ENCODE data around the gene FAM83D.

Gene FAM83D

DNA sequence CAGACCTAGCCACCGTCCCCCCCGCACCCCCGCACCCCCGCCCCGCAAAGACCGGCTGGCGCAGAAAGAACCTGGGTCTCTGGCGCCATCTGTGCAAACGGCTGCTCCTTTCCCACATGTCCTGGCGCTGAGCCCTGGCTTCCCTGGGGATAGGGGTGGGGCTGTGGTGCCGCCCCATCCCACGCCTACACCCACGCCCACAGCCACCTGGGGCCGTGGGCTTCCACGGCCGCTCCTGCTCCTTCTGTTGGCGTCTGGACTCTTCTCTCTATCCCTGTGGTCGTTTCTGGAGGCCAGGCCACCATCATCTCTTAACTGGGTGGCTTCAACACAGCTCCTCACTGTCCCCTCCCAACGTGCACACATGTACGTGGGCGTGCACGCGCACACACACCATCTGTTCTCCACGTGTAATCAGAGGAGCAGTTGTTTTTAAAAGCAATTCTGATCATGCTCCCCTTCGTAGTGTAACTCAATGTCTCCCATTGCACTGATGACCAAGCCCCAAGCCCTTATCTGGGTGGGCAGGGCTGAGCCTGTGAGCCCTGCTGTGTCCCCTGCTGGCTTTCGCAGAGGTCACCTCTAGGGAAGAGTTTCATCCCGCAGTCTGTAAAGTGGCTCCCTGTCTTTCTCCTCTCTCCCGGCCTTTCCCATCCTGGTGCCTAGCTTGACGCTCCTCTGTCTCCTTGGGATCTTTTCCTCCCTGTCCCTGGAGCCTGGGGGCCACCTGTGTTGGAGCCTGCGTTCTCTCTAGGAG, 31.9 kb upstream of the FAM83D start:
- no peak for DNase-seq (ENCODE audit: low read depth)

DNA sequence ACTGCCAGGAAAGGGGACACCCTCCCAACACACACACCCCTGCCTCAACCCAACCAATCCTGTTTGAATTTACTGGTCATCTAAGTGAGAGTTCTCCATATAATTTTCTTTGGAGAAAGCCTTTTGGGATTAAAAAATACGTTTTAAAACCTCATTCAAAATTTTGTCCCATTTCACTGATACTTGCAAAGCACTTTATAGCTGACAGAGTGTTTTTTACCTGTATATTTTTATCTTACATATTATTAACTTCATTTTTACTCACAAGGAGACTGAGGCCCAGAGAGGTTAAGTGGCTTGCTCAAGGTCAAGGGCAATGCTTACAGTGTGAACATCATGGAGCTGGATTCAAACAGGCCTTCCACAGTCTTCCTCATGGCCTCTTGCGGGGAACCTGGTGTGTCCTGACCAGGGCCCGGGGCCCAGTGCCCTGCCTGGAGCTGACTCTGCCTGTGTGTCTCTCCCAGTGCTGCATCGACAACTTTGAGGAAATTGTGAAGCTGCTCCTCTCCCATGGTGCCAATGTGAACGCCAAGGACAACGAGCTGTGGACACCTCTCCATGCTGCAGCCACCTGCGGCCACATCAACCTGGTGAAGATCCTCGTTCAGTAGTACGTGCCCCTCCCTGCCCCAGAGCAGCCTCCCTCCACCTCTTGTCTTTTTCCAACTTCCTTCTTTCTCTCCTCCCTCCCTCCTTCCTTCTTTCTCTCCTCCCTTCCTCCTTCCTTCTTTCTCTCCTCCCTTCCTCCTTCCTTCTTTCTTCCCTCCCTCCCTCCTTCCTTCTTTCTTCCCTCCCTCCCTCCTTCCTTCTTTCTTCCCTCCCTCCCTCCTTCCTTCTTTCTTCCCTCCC, 30.9 kb upstream of the FAM83D start:
- no peak for DNase-seq (ENCODE audit: low read depth)

DNA sequence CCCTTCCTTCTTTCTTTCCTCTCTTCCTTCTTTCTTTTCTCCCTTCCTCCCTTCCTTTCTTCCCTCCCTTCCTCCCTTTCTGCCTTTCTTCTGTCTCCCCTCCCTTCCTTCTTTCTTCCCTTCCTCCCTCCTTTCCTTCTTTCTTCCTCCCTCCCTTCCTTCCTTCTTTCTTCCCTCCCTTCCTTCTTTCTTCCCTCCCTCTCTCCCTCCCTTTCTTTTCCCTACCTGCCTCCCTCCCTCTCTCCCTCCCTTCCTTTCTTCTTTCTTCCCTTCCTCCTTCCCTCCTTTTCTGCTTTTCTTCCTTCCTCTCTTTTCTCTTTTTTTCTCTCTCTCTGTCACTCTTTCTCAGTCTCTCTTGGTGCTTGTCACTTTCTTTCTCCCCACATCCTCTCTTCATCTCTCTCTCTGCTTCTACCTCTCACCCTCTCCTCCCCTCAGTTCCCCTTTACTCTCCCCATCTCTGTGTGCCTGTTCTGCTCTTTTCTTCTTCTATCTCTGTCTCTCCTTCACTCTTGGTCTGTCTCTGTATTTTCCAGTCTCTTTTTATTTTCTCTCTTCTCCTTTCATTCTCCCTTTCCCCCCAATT, 30.1 kb upstream of the FAM83D start:
- DNase-seq (ENCODE audit: low read depth) = no peak

DNA sequence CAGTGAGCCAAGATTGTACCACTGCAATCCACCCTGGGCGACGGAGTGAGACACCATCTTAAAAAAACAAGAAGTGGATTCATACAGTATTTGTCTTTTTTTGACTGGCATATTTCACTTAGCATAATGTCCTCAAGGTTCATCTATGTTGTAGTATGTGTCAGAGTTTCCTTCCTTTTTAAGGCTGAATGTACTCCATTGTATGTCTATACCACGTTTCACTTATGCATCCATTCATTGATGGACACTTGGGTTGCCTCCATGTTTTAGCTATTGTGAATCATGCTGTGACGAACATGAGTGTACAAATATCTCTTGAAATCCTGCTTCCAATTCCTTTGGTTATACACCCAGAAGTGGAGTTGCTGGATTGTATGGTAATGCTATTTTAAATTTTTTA, 28.9 kb upstream of the FAM83D start:
- no peak for DNase-seq (ENCODE audit: low read depth)

DNA sequence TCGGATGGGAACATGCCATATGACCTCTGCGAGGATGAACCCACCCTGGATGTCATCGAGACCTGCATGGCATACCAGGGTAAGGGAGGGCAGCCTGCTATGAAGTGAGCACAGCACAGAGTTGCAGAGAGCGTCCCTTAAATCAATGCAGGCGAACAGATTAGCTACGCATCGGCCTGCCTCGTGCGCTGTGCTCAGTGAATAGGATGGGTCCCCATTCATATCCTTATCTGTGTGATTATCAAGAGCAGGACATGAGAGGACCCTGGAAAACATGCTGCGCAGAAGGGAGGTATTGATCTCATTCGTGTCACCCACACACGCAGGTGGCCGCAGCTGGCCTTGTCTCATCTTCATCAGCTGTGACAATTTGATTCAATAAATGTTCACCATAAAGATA, 25.6 kb upstream of the FAM83D start:
- DNase-seq (ENCODE audit: low read depth) = no peak

DNA sequence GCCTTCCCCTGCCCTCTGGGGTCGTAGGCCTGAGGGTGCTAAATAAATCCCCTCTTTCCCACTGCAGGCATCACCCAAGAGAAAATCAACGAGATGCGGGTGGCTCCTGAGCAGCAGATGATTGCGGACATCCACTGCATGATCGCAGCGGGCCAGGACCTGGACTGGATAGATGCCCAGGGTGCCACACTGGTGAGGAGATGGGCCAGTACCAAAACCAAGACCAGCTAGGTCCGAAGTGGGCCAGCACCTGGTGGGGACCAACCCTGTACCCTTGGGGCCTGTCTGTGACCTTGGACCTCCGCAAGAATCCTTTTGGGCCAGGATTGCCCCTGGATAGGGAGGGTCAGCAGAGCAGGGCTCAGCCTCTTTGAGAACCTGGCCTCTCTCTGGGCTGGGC, 23.6 kb upstream of the FAM83D start:
- DNase-seq (ENCODE audit: low read depth) = no peak

DNA sequence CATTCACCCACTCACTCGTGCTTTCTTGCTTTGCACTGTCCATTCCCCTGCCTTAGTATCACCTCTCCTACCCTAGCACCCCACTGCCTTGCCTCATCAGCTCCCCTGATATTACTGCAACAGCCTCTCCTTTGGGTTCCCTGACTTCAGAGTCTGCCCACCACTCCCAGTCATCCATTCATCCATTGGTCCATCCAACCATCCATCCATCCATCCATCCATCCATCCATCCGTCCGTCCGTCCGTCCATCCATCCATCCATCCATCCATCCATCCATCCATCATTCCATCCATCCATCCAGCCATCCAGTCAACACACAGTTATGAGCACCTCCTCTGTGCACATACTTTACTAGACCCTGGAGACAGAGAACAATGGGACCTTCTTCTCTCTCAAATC, 22.9 kb upstream of the FAM83D start:
- no peak for DNase-seq (ENCODE audit: low read depth)

DNA sequence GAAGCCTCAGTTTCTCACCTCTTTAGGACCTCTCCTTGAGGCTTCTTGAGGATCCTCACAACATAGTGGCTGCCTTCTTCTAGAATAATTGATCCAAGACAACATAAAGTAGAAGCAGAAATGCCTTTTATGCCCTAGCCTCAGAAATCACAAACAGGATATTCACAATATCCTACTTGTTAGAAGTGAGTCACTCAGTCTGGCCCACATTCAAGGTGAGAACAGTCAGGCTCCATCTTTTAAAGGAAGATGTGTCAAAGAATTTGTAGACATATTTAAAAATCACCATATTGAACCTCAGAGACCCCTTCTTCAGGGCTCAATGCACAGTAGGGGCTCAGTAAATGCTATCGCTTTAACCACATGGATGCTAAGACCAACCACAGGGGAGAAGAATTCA, 20.8 kb upstream of the FAM83D start:
- DNase-seq (ENCODE audit: low read depth) = no peak

DNA sequence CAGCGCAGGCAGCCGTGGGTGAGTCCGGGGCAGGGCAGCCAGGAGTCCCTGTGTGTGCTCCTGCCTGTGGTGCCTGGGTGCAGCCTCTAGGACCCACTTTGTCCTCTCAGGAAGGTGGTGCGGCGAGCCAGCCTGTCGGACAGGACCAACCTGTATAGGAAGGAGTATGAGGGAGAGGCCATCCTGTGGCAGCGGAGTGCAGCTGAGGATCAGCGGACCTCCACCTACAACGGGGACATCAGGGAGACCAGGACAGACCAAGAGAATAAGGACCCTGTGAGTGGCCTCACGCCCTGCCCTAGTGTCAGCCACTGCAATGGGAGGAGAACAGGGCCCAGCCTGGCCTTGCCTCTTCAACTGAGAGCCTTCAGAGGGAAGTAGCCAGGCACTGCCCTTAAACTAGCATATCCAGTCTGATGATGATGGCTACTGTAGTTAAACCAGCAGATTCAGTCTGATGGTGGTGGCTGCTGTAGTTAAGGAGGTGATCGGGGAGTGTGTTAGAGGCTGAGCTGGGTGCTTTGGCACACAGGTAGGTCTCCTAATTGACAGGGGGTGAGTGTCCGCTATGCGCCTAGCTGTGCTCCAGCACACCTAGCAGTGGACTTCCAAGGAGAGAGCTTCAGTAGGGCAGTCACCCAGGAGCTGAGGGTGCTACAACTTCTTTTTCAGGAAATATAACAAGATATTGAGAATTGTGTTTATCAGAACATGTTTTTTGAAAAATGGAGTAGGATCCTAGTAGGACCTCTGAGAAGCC, 18.1 kb upstream of the FAM83D start:
- DNase-seq (ENCODE audit: low read depth) = no peak

DNA sequence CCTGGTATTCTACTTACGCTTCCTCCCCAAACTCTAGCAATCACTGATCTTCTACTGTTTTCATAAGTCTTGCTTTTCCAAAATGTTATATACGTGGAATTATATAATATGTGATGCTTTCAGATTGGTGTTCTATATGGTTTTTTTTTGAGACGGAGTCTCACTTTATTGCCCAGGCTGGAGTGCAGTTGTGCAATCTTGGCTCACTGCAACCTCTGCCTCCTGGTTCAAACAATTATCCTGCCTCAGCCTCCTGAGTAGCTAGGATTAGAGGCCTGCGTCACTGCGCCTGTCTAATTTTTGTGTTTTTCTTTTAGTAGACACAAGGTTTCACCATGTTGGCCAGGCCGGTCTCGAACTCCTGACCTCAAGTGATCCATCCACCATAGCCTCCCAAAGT, 10.9 kb upstream of the FAM83D start:
- no peak for DNase-seq (ENCODE audit: low read depth)

DNA sequence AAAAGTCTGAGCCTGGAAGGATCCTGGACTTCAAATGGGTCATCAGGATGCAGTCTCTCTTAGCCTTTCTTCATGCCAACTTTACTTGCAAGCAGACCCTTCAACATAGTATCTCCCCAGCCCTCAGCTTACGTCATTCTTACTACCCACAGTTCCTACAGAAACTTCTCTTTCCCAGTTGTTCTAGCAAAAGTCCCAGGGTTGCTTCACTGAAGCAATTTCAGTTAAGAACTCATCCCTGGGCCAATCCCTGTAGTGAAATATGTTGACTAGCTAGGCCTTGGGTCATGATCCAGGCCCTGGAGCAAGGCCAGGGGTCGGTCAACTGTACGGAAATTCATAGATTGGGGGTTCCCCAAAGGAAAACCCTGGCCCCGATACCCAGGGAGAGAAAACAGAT, 8.6 kb upstream of the FAM83D start:
- no peak for DNase-seq (ENCODE audit: low read depth)

DNA sequence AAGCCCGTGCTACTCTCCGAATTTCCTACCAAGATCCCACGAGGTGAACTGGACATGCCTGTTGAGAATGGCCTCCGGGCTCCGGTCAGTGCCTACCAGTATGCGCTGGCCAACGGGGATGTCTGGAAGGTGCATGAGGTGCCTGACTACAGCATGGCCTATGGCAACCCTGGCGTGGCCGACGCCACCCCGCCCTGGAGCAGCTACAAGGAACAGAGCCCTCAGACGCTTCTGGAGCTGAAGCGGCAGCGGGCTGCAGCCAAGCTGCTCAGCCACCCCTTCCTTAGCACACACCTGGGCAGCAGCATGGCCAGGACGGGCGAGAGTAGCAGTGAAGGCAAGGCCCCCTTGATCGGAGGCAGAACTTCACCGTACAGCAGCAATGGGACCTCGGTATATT, 8.0 kb upstream of the FAM83D start:
- DNase-seq (ENCODE audit: low read depth) = no peak

DNA sequence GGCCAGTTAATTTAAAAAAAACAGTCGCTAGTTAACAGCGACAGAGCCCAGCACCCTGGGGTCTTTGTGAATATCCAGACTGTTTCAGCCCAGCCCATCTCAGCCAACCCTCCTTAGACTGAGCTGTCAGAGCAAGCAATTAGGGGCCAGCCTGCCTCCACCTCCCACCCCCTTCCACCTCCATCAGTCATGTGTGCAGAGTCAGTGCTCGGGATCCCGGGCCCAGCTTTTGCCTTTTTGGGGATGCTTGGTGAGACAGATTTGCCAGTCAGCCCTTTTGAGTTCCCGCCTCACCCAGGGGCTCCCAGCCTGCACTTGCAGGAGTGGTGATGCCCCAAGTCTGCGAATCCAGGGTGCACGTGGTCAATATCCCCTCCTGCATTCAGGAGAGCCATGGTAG, 6.5 kb upstream of the FAM83D start:
- no peak for DNase-seq (ENCODE audit: low read depth)

DNA sequence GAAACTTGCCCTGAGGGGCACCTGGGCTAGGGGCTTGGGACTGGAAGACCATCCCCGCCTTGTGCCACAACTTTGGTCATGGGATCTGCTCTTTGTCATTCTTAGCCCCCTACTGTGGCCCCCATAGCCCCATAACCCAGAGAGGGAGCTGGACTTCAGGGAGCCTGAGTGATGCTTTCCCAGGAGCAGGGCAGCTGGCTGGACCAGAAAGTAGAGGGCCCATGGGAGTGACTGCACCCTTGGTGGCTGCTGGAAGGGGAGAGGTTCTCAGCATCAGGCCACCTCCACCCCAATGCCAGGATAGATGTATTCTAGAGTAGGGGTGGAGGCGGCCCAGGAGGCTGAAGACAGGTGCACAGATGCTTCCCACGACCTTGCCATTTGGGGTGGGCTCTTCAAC, 5.8 kb upstream of the FAM83D start:
- DNase-seq (ENCODE audit: low read depth) = no peak

DNA sequence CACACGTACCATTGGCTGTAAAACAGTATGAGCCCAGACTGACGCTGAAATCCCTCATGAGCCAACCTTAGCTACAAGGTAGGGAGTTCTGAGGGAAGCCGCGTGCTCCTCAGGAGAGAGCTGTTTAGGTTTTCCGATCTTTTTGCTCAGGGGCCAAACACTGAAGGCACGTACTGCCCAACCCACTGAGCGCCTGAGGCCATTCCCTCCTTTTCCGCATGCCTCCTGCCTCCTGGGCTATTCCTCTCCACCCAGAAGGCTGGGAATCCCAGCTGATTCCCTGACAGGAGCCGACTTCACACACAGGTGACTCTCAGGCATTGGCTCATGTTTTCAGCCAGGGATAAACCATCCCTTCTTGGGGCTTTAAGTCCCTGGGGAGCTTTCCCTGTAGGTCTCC, 5.4 kb upstream of the FAM83D start:
- no peak for DNase-seq (ENCODE audit: low read depth)

DNA sequence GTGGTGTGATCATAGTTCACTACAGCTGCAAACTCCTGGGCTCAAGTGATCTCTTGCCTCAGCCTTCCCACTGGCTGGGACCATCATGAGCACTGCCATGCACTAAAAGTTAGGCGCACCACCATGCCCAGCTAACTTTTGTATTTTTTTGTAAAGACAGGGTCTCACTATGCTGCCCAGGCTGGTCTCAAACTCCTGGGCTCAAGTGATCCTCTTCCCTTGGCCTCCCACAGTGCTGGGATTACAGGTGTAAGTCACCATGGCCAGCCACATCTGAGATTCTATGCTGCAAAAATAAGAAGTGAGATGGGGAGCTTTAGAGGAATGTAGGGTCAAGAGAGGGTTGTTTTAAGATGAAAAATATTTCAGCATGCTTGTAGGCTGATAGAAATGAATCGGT, 1.5 kb upstream of the FAM83D start:
- no peak for DNase-seq (ENCODE audit: low read depth)

DNA sequence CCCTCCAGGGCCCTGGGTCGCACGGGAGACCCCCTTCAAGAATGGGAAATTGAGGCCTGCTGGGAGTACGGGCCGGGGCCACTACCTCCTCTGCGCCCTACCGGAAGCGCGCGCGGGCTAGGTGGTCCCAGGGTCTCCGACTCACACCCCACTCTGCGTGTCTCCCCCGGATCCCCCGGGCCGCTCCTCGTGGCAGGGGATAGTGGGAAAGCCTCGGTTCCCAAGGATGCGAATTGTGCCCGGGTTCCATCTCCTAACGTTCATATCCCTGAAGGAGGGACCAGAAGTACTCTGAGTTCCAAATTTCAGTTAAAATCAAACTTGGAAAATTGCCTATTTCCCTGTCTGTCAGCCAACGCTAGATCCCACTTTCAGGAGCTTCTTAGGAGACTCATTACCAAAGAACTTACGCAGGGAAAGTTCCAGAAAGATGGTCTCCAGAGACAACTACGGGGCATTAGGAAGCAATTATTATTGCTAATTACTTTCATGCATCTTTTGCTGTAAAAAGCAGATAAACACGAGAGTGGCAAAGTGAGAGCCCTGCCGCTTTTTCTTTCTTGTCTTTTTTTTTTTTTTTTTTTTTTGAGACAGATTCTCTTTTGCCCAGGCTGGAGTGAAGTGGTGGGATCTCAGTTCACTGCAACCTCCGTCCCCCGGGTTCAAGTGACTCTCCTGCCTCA, 858 bp downstream of the FAM83D start:
- no peak for DNase-seq (ENCODE audit: low read depth)

DNA sequence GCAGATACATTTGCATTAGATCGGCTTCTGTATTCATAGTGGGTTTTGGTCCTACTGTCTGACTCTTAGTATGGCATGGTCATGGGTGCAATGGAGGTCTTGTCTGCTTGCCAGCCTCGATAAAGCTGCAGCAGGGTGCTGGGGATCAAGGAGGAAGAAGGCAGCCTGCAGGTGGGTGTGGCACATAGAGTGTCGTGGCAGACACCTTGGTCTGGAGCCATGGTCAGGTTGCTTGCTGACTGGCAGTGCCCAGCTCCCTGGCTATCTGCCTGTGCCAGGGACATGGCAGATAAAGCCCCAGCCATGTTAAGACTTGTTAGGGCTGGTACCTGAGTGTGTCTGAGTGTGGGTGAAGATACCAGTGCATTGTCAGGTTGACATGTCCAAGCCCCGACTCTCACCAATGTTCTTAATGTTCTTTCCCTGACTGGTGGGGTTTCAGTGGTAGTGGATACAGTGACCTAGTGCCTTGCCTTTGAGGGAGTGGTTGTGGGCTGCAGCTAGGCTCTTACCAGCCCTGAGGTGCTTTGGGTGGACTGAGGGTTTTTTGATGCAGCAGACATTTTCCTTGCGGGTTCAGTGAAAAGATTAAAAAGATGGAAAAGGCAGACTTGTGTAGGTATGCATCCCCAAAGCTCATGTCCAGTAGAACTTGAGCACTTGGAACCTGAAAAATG, 1.8 kb downstream of the FAM83D start:
- no peak for DNase-seq (ENCODE audit: low read depth)

DNA sequence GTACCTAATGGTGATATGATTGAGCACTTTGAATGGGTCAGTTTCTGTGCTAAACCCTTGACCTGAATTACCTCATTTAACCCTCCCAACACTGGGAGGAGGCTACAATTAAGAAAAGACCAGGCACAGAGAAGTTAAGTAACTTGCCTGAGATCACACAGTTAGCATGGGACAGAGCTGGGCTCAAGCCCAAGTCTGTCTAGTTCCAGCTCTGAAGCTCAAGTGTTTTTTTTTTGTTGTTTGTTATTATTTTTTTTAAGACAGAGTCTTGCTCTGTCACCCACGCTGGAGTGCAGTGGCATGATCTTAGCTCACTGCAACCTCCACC, 4.0 kb downstream of the FAM83D start:
- DNase-seq (ENCODE audit: low read depth) = no peak

DNA sequence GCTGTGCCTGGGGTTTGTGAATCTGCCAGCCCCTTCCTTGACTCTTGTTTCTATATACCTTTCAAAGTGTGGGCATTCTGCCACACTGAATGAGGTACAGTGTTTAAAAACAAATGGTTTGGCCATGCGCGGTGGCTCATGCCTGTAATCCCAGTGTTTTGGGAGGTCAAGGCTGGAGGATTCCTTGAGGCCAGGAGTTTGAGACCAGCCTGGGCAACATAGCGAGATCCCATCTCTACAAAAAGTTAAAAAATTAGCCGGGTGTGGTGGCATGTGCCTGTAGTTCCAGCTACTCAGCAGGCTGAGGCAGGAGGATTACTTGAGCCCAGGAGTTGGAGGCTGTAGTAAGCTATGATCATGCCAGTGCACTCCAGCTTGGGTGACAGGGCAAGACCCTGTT, 5.8 kb downstream of the FAM83D start:
- DNase-seq (ENCODE audit: low read depth) = no peak

DNA sequence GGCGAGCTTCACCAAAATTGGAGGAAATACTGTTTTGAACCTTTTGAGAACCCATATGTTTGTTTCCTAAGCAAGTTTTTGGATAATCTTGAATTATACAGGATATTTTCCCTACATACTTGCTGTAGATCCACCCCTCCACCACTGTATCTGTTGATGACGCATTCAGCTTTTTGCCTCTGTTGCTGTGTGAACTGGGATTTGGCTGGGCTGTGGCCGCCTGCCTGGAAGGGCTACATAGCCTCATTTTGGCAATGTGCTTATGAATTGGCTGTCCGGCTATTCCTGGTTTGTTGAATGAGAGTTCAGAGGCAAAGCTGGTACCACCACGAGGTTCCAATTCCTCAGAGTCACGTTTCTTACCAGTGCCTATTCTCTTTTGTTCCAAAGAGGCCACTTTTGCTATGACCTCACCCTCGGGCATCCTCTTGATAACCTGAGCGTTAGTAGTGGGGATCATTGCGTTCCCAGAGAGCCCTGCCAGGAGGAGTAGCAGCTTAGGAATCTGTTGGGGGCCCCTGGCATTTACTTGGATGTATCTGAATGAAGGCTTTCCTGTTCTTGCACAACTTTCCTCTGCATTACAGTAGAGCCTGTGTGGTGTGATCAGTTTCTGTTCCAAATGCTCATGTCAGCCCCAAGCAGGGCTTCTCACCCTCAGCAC, 6.4 kb downstream of the FAM83D start:
- no peak for DNase-seq (ENCODE audit: low read depth)
